Heart left ventricle (tissue), 13 donors: Measurements from ENCODE around the gene DDX31.

Experiments used
- POLR2A ChIP-seq, 2 donors: fragments of 450-650 bp; IDR thresholded peaks; one replicate each; pipeline ENCODE4 v1.6.1; 2017; ENCODE audit warnings: antibody characterized with exemption in 2 of 2, mild to moderate bottlenecking in 2 of 2, moderate library complexity in 2 of 2
- TF ChIP-seq, protein P1 (sequence below), 12 donors: fragments of 200-600 bp; sonication (generic) in 4 of 12; IDR thresholded peaks; one replicate each; pipeline versions ENCODE4 v1.5.0 to v1.8.0; 2018 to 2022; ENCODE audit warnings: antibody characterized with exemption in 12 of 12, mild to moderate bottlenecking in 5 of 12
- donor health status: ischemic (EF 13 %, LVEDD 7.1; RV severe dilation, severe dysfunction).
- donor health status: DM: no; HTN: yes; CAD: no.
- donor health status: DM: no; HTN: no; CAD: no.
- donor health status: ischemic (EF 25% LVEDD 6.9; RV normal size, moderate dysfunction).
- donor health status: ischemic (EF 25% LVEDD 5.7; RV mildly dilated, moderate dysfunction).
- donor health status: ischemic (EF 35%, LVEDD 5.7; RV mildly dilated, moderate dysfunction).
- donor health status: nonischemic (EF 11% LVEDD 7.7; RV severe dilation, severe dysfunction).
- donor health status: DM: yes; HTN: yes; CAD: no.
- donor health status: PGD.
- donor health status: ischemic (EF 29% LVEDD 5.4; RV normal size, mild dysfunction).
- donor health status: nonischemic (EF 23%, LVEDD 6.1; RV moderate dilation, normal function).

DNA sequence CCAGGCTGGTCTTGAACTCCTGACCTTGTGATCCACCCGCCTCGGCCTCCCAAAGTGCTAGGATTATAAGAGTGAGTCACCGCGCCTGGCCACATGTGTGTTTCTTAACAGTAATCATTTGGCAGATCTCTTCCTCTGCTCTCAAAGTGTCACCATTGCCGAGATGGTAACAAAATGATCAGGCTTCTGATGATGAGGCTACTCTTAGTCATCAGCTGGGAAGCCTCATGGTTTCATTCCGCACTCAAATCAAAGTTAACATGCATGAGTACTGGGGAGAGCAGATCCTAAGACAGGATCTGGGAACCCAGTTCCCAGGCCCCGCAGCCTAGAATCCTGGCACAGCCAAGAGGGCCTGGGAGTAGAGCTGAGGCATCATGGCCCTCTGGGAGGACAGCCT lies 60.0 kb downstream of the DDX31 start:
- no peak for TF ChIP-seq POLR2A (IDR thresholded peaks at IDR 0.05)
- TF ChIP-seq, protein P1, sequence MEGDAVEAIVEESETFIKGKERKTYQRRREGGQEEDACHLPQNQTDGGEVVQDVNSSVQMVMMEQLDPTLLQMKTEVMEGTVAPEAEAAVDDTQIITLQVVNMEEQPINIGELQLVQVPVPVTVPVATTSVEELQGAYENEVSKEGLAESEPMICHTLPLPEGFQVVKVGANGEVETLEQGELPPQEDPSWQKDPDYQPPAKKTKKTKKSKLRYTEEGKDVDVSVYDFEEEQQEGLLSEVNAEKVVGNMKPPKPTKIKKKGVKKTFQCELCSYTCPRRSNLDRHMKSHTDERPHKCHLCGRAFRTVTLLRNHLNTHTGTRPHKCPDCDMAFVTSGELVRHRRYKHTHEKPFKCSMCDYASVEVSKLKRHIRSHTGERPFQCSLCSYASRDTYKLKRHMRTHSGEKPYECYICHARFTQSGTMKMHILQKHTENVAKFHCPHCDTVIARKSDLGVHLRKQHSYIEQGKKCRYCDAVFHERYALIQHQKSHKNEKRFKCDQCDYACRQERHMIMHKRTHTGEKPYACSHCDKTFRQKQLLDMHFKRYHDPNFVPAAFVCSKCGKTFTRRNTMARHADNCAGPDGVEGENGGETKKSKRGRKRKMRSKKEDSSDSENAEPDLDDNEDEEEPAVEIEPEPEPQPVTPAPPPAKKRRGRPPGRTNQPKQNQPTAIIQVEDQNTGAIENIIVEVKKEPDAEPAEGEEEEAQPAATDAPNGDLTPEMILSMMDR (IDR thresholded peaks at IDR 0.05) = no peak
